ENCODE results near the gene SCGN. TPM values are rescaled to one million over a fixed set of nuclear protein-coding genes. Genes with fewer than 3 reads are reported as not detected.
"Not testable (repeated sequence)": the region's sequence is repeated elsewhere in the genome, so short reads cannot be mapped to it uniquely, and the experiment has no call there.

The SCGN gene
- total and polyA plus RNA-seq, 9 of the 15 experiments (the other 6 are each of a cell fraction or from before 2014, with no cell fraction given), result not detected

DNA sequence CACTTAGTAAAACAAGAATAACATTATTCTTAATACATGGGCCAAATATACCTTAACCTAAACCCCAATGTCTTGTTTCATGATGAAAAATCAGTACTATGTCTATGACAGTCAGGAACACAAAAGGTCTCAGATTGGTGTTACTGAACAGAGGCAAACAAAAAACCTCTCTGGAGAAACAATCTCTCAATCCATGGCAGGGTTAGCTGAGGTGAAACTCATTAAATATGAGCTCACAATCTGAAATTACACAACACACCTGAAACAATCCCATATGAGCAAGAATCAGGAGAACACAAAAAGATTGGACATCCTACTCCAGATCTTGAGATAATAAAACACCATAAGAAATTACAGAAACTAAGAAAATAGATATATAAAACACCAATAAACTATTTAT, 96.0 kb downstream of the SCGN start:
- H3K9me1 ChIP-seq (ENCODE audit: control insufficient read depth, insufficient read depth, low read length), result no peaks in the 10 kb centered on the region
- in situ Hi-C loops (cut with MboI) (no loop called here), intact Hi-C loops (cut with micrococcal nuclease) (no loop called here)
- H2AFZ ChIP-seq (ENCODE audit: low read depth, low read length), result no peak overlapping the region
- no peak for FAIRE-seq
- H4K20me1 ChIP-seq (replicated peaks; ENCODE audit: control insufficient read depth, insufficient read depth, low read length), result no peaks in the 10 kb centered on the region
- no peak overlapping the region for H3K9ac ChIP-seq (ENCODE audit: insufficient read depth in 1 of 2, low read depth in 2 of 2, low read length in 2 of 2)
- no peak overlapping the region for H3K27ac ChIP-seq (ENCODE audit: extremely low read depth, low read depth, low read length)
- no peaks in the 10 kb centered on the region for H3K27me3 ChIP-seq (ENCODE audit: control insufficient read depth in 2 of 2, insufficient read depth in 2 of 2, low read length in 2 of 2)
- no TSS peak for BruUV-seq (replicated peaks)
- no peaks in the 10 kb centered on the region for H3K9me3 ChIP-seq (replicated peaks; ENCODE audit: control insufficient read depth, insufficient read depth, low read depth, low read length)
- no peak for DNase-seq (ENCODE audit: extremely low read depth in 1 of 4, low spot score in 3 of 4)
- no peaks in the 10 kb centered on the region for H3K36me3 ChIP-seq (ENCODE audit: control insufficient read depth, insufficient read depth, low read length)
- POLR2A ChIA-PET, result interaction anchor here (0.6 kb wide), 1 partner anchor 24 kb away, joined by 3 read pairs; no protein-coding TSS in a partner anchor
- H3K4me1 ChIP-seq (replicated peaks in 1 of 2; ENCODE audit: control insufficient read depth in 2 of 2, insufficient read depth in 2 of 2, low read length in 2 of 2), result no peaks in the 10 kb centered on the region
- no peak for ATAC-seq
- TF ChIP-seq EZH2 (IDR thresholded peaks at IDR 0.05; ENCODE audit: borderline replicate concordance, low read depth, low read length), result no peak
- TF ChIP-seq, protein P1, sequence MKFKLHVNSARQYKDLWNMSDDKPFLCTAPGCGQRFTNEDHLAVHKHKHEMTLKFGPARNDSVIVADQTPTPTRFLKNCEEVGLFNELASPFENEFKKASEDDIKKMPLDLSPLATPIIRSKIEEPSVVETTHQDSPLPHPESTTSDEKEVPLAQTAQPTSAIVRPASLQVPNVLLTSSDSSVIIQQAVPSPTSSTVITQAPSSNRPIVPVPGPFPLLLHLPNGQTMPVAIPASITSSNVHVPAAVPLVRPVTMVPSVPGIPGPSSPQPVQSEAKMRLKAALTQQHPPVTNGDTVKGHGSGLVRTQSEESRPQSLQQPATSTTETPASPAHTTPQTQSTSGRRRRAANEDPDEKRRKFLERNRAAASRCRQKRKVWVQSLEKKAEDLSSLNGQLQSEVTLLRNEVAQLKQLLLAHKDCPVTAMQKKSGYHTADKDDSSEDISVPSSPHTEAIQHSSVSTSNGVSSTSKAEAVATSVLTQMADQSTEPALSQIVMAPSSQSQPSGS (CRISPR knock-in tag; IDR thresholded peaks at IDR 0.05), result no peak
- H3K4me2 ChIP-seq (ENCODE audit: insufficient read depth, low read length), result no peak overlapping the region
- H3K4me3 ChIP-seq, result no peak overlapping the region
- no peaks in the 10 kb centered on the region for H3K79me2 ChIP-seq (ENCODE audit: control insufficient read depth, insufficient read depth, low read length)
- CTCF ChIA-PET (ENCODE audit: low intra/inter-chr PET ratio), result no interaction called here

DNA sequence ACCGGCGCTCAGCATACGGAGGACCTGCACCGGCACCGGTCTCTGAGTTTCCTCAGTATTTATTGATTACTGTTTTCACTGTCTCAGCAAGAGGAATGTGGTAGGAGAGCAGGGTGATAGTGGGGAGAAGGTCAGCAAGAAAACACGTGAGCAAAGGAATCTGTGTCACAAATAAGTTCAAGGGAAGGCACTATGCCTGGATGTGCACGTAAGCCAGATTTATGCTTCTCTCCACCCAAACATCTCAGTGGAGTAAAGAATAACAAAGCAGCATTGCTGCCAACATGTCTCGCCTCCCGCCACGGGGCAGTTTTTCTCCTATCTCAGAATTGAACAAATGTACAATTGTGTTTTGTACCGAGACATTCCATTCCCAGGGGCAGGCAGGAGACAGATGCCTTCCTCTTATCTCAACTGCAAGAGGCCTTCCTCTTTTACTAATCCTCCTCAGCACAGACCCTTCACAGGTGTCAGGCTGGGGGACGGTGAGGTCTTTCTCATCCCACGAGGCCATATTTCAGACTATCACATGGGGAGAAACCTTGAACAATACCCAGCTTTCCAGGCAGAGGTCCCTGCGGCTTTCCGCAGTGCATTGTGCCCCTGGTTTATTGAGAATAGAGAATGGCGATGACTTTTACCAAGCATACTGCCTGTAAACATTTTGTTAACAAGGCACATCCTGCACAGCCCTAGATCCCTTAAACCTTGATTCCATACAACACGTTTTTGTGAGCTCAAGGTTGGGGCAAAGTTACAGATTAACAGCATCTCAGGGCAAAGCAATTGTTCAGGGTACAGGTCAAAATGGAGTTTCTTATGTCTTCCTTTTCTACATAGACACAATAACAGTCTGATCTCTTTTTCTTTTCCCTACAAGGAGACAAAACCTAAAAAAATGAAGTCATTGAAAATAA, 96.8 kb downstream of the SCGN start:
- FAIRE-seq; H3K4me2 ChIP-seq (ENCODE audit: insufficient read depth, low read length); in situ Hi-C loops (cut with MboI); H3K4me1 ChIP-seq (replicated peaks in 1 of 2; ENCODE audit: control insufficient read depth in 2 of 2, insufficient read depth in 2 of 2, low read length in 2 of 2); H3K27me3 ChIP-seq (ENCODE audit: control insufficient read depth in 2 of 2, insufficient read depth in 2 of 2, low read length in 2 of 2); H3K9me1 ChIP-seq (ENCODE audit: control insufficient read depth, insufficient read depth, low read length); intact Hi-C loops (cut with micrococcal nuclease); BruUV-seq (replicated peaks); H3K4me3 ChIP-seq; DNase-seq (ENCODE audit: extremely low read depth in 1 of 4, low spot score in 3 of 4); ATAC-seq; CTCF ChIA-PET (ENCODE audit: low intra/inter-chr PET ratio); H3K79me2 ChIP-seq (ENCODE audit: control insufficient read depth, insufficient read depth, low read length); H3K9ac ChIP-seq (ENCODE audit: insufficient read depth in 1 of 2, low read depth in 2 of 2, low read length in 2 of 2); H3K9me3 ChIP-seq (replicated peaks; ENCODE audit: control insufficient read depth, insufficient read depth, low read depth, low read length); H2AFZ ChIP-seq (ENCODE audit: low read depth, low read length); H3K27ac ChIP-seq (ENCODE audit: extremely low read depth, low read depth, low read length); H4K20me1 ChIP-seq (replicated peaks; ENCODE audit: control insufficient read depth, insufficient read depth, low read length); H3K36me3 ChIP-seq (ENCODE audit: control insufficient read depth, insufficient read depth, low read length): not testable (repeated sequence)
- 2% methylated on average over 16 of the region's 17 CpGs for WGBS (ENCODE audit: insufficient coverage, low coverage, missing lambda C conversion rate)
- POLR2A ChIA-PET, result interaction anchor here (0.6 kb wide), 1 partner anchor 25 kb away, joined by 3 read pairs; no protein-coding TSS in a partner anchor

Measured in K562 (cell line).